Skin epidermis (tissue), 12 donors: ENCODE results near the gene TIFAB.

Experiments
- H3K27ac ChIP-seq, 21 experiments: fragments of 200-600 bp; sonication (generic) in 11 of 21; one replicate each; pipeline ENCODE4 v1.5.0; 2020; ENCODE audit warnings: mild to moderate bottlenecking in 3 of 21, inconsistent platforms in 2 of 21, moderate library complexity in 2 of 21
- H3K4me3 ChIP-seq, 7 experiments: fragments of 200-600 bp; sonication (generic) in 2 of 7; one replicate each; pipeline ENCODE4 v1.5.0; 2020; ENCODE audit warnings: inconsistent platforms in 2 of 7, mild to moderate bottlenecking in 2 of 7, moderate library complexity in 1 of 7

The TIFAB gene

DNA sequence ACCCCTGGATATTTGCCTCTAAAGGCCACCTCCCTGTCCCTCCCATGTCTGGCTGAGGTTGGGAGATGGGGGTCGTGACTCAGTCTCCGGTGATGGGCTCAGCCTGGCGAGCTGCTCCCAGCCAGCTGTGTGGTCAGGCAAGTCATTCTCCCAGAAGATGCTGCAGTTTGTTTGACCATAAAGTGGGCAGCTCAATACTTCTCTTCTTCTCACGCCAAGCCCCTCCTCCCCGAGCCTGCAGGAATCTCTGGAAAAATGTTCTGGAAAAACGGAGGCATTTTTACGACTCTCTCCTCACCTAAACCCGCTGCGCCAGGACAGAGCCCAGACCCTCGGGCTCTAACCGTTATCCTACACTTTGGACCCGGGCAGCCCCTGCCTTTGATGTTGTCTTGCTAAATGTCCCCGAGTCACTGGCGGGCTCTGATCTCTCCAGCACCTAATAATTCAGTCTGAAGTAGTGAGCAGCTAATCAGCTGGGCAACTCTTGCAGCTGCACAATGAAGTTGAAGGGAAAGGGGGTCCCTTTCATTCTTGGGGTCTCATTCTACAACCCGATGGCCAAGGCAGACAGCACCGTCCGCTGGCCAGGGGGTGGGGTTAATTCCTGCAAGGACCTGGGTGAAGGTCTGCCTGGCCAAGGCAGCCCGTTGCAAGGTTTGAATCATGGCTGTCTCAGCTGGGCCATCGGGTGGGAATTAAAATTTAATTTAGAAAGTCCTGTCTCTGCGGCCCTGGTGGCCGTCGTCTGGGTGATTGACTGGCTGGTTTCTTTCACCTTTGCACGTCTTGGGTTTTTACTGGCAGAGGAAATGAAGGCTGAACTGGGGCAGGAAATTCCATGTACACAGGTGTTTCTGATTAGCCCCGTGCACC is 17.3 kb downstream of the TIFAB start:
- peak overlapping the region in 8 of 21 experiments; percentile 5 to 82 (median 62) for H3K27ac ChIP-seq
- H3K4me3 ChIP-seq = no peak overlapping the region

DNA sequence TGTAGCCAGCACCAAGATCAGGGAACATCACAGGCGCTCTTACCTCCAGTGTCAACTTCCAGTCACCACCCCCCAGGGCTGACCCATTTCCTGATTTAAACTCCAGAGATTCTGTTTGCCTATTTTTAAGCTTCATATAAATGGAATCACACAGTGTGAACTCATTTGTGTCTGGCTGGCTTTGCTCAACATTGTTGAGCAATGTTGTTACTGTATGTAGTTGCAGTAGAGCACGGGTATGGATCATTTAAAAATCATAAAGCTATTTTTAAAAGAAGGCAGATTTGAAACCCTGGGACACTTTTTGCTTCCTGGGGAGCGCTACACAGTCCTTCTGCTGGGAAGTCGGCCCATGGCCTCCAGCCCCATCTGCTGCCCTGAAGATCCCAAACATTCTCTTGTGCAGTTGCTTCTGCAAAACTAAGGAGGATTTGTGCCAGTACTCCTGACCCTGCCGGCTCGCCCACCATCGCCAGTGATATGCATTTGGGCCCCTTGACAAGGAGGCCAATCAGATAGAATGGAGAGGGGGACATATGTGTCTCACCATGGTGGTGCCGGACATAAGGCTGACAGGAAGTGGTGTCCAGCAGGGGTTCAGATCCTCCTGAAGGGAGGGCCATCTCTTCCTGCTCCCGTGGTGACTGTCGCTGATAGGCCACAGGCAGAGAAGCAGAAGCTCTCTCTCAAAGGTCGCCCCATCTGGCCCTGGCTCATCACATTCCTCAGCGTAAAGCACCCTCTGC is 18.3 kb downstream of the TIFAB start:
- Histone ChIP-seq H3K27ac (peak overlapping the region in 10 of 21 experiments; percentile 5 to 82 (median 52)), H3K4me3 (no peak overlapping the region)

GRCh38 chr5:135432113-135432512 is 20.0 kb downstream of the TIFAB start:
- Histone ChIP-seq H3K4me3 (no peak overlapping the region), H3K27ac (no peak overlapping the region)

DNA sequence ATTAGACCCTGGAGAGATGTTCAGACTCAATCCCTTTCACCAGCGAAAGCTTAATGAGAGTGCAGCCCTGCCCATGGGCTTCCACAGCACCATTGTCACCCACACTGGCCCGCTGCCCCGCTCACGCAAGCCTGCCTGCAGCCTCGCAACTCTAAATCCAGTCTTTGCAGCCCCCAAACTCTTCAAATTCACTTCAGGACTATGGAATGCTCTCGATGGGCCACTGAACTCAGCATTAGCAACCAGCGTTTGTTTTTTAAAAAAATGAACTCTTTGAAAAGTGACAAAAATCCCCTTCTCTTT is 22.1 kb downstream of the TIFAB start:
- no peak overlapping the region for H3K4me3 ChIP-seq
- H3K27ac ChIP-seq = no peak overlapping the region

GRCh38 chr5:135429301-135430134 is 22.6 kb downstream of the TIFAB start:
- H3K4me3 ChIP-seq = no peak overlapping the region
- H3K27ac ChIP-seq = no peak overlapping the region

- Histone ChIP-seq H3K4me3 (no peak overlapping the region), H3K27ac (no peak overlapping the region)
These were observed 23.6 kb downstream of the TIFAB start for GRCh38 chr5:135428586-135428985.

DNA sequence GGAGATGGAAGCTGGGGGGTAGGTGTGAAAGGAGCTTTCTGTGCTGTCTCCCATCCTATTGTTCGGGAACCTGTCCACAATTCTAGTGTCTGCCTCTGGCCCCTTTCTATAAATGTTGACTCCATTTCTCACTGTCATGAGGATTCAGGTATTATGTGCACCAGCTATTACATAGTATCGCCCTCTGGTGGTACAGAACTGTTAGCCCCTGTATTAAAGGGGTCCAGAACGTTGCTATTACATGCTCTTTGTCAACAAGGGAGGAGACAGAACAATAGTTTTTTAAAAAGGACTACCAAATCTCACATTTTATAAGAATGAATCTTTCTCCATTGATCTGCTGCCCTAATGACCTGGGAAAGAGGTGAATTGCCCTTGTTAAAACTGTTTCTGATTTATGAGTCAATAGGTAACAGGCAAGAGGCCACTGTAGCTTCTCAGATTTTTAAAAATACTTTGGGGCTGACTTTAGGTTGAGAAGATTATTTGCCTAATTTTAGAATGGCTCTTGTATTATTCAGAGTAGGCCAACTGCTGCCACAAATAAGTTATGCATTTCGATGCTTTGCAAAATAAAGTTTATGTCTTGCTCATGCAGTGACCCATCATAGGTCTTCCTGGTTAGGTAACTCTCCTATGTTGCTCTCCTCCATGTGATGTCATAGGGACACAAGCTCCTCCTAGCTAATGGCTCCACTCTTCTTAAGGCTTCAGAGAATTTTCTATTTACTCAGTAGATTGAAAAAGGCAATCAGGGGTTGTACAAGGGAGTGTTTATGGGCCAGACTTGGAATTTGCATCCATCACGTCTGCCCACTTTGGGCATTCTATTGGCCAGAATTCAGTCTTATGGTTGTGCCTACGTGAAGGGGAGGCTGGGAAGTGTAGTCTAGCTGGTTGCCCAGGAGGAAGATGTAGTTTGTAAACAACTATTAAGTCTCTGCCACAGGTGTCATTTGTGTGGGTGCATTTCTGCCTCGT is 25.8 kb downstream of the TIFAB start:
- Histone ChIP-seq H3K4me3 (no peak overlapping the region), H3K27ac (peak overlapping the region in 3 of 21 experiments; percentile 20 to 43 (median 27))

DNA sequence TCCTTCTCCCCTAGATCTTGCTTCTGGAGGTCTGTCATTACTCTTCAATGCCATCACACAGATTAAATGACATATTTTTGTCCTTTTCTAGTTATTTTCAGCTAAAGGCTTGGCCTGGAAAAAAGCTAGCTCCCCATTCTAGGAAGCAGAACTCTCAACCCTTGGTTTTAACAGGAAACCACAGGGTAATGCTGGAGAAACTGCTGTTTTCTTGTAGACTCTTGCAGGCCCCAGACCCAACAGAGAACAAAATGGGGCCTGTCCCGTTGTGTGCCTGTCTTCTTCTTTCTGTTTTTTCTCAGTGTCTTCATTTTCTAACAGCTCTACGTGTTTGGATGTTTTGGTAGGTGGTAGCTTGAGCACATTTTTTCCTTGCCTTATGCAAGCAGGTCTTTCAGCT is 26.5 kb downstream of the TIFAB start:
- peak overlapping the region in 4 of 21 experiments; percentile 2 to 43 (median 24) for H3K27ac ChIP-seq

DNA sequence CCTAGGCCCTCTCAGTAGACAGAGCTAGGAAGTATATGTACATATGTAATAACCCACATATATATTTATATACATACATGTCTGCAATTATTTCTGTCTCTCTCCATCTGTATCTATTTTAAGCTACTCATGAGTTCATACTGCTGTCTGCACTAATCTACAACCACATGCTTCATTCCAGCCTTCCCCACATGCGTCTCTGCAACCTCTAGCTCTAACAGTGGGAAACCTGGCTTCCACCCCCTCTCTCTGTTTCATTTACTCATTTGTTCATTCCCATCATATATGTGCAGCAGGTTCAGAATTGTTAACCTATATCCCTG is 28.3 kb downstream of the TIFAB start:
- Histone ChIP-seq H3K27ac (peak overlapping the region in 1 of 21 experiments; percentile 1), H3K4me3 (no peak overlapping the region)

More for the DNA sequence above, 26.5 kb downstream of the TIFAB start:
- no peak overlapping the region for H3K4me3 ChIP-seq

DNA sequence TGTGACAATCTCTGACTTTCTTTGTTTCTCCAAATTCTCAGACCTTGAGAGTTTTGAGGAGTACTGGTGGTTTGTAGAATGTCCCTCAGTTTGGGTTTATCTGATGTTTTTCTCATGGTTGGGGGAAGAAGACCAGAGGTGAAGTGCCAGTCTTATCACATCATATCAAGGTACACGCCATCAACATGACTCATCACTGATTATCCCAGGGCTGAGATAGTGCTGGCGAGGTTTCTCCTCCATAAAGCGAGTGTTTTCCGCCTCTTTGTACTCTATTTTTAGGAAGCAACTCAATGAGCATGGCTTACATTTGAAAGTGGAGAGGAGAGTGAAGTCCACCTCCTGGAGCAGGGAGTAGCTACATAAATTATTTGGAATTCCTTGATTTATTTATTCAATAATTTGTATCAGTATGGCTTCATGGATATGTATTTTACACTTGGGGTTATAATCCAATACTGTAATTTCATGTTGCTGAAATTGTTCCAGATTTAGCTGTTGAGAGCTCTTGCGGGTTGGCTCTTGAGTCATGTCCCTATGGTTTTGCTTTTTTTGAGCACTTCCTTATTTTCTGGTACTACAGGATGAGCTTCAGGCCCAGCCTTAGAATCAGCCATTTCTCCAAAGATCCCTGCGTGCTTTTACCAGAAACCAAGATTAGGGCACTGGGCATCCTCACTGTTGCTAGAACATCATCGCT is 28.9 kb downstream of the TIFAB start:
- H3K4me3 ChIP-seq = no peak overlapping the region
- H3K27ac ChIP-seq = peak overlapping the region in 1 of 21 experiments; percentile 1

- Histone ChIP-seq H3K4me3 (no peak overlapping the region), H3K27ac (no peak overlapping the region)
These were observed 29.7 kb downstream of the TIFAB start for GRCh38 chr5:135422419-135422818.

- H3K4me3 ChIP-seq = no peak overlapping the region
- no peak overlapping the region for H3K27ac ChIP-seq
These were observed 35.1 kb downstream of the TIFAB start for GRCh38 chr5:135417083-135417482.

DNA sequence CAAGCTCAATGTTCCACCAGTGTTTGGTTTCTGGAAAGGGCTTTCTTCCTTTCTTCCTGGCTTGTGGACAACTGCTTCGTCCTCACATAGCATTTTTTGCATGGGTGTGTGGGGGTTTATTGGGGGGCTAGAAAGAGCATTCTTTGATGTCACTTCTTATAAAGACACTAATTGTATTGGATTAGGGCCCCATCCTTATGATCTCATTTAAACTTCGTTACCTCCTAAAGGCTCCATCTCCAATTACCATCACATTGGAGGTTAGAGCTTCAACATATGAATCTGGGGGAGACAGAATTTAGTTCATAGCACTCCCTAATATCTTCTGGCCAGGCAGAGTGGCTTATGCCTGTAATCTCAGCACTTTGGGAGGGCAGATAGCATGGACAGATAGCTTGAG is 47.1 kb downstream of the TIFAB start:
- Histone ChIP-seq H3K4me3 (no peak overlapping the region), H3K27ac (no peak overlapping the region)

- Histone ChIP-seq H3K27ac (no peak overlapping the region), H3K4me3 (no peak overlapping the region)
These were observed 50.1 kb downstream of the TIFAB start for GRCh38 chr5:135402031-135402430.

GRCh38 chr5:135400866-135401265 is 51.3 kb downstream of the TIFAB start:
- H3K4me3 ChIP-seq = no peak overlapping the region
- no peak overlapping the region for H3K27ac ChIP-seq

DNA sequence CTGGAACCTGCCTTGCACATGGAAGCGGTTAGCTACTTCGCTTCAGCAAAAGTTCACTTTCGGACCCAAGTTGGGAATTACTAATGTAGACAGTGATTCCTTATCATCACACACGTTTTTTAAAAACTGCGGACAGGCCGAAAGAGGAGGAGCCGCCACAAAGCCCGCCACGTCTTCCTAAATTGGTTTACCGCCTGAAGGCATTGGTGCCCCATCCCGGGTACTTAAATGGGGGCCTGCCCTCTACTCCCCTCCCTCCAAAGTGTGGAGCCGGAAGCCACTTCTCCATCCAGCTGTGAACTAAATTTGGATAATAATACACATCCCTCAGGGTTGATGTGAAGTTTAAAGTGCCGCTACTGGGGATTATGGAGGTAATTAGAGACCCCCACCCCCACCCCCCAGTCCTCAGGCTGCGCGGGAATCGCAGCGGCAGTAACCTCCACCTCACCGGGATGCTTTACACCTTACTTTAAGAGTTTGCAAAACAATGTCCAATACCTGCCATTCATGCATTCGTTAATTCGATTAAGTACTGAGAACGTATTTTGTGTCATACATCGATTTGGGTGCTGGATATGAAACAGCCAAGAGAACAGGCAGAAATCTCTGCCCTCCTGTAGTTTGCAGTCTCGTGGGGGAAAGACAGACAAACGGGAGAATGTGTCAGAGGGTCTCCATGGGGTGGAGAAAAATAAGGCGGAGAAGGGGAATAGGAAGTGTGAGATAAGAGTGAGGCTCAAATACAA is 52.2 kb downstream of the TIFAB start:
- peak overlapping the region in 20 of 21 experiments; percentile 71 to 97 (median 92) for H3K27ac ChIP-seq
- H3K4me3 ChIP-seq = peak overlapping the region; percentile 73 to 96 (median 81)

DNA sequence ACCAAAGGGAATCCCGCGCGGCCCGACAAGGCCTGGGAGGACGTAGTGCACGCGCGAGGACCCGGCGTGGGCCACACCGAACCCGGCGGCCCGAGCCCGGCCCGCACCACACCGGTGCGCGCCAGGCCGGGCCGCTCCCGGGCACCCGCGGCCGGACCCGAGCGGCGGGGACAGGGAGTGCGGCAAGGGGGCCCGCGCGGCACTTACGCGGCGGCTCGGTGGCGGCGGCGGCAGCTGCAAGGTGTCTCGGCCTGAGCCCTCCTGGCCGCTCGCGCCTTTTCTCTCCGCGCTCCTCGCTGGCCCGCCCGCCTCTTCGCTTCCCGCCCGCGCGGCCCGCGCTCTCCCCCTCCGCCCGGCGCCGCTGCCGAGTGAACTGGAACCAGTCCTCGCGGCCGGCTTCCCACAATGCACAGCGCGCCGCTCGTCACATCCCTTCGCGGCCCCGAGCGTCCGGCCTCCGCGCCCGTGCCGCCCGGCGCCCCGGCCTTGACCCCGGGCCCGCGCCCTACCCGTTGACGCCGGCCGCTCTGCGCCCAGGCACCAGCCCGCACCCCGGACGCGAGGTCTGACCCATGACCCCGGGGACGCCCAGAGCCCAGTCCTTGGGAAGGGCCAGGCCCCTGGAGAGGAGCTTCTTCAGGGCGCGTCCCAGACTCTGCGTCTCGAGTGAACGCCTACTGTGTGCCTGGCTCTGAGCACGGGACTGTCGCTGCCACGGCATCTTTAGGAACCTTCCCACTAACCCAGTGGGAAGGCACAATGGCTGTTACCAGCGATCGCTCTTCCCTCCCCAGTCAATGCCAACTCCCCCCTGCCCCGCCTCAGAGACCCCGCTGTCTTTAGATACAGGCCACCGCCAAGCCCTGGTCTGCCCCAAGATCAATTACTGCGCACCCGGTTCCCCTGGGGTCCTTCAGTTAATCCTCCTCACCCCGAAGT is 53.0 kb downstream of the TIFAB start, which contains the start of gene MACROH2A1:
TSS of gene MACROH2A1 (minus strand) at position 377 of the 939 bp plus-strand sequence. CDS start 10,138 bp downstream, outside the sequence.
- H3K4me3 ChIP-seq = peak within 1 kb of the TSS; percentile 73 to 96 (median 81)
- H3K27ac ChIP-seq = peak within 1 kb of the TSS; percentile 71 to 97 (median 92)
